ENCODE results near the gene EXD1.

DNA sequence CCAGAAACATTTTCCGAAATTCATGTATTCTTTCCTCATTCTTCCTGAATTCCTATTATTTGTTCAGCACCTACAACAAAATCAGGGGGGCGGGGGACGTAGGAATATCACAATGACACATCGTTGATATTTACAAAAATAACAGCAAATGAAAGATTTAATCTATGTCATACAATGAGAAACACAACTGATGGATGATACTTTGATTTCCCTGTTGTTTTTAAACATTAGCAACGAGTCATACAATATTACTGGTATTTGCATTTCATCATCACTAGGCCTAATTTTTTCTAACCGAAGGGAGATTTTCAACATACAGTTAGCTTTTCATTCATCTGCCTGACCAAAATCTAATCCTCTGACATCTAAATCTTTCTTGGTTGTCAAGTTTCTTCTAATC is 69.2 kb downstream of the EXD1 start:
- TF ChIP-seq EZH2 (optimal IDR thresholded peaks at IDR 0.05; ENCODE audit: low read depth, low read length) (no peak), CTCF (IDR thresholded peaks at IDR 0.05; ENCODE audit: low read length) (no peak)
